Ishikawa (cell line): Measurements from ENCODE around the gene ABL1.

Source experiments
- CEBPB ChIP-seq: IDR thresholded peaks from 2 replicates; pipeline ENCODE4 v1.6.1; 2012
- CREB1 ChIP-seq: IDR thresholded peaks from 2 replicates; pipeline ENCODE4 v1.6.1; 2012; ENCODE audit warnings: low read depth
- EGR1 ChIP-seq: IDR thresholded peaks from 2 replicates; pipeline ENCODE4 v1.6.1; 2012
- EP300 ChIP-seq: IDR thresholded peaks from 2 replicates; pipeline ENCODE4 v1.6.1; 2012; ENCODE audit warnings: borderline replicate concordance
- FOXM1 ChIP-seq: IDR thresholded peaks from 2 replicates; pipeline ENCODE4 v1.6.1; 2012; ENCODE audit warnings: low read depth, borderline replicate concordance
- MAX ChIP-seq: IDR thresholded peaks from 2 replicates; pipeline ENCODE4 v1.6.1; 2012
- NFIC ChIP-seq: IDR thresholded peaks from 2 replicates; pipeline ENCODE4 v1.6.1; 2012
- RAD21 ChIP-seq: IDR thresholded peaks from 2 replicates; pipeline ENCODE4 v1.6.1; 2012; ENCODE audit warnings: low read depth
- REST ChIP-seq: IDR thresholded peaks from 2 replicates; pipeline ENCODE4 v1.6.1; 2012; ENCODE audit warnings: low read depth, mild to moderate bottlenecking
- TAF1 ChIP-seq: IDR thresholded peaks from 2 replicates; pipeline ENCODE4 v1.6.1; 2012; ENCODE audit warnings: low read depth, mild to moderate bottlenecking
- TCF12 ChIP-seq: IDR thresholded peaks from 2 replicates; pipeline ENCODE4 v1.6.1; 2012; ENCODE audit warnings: low read depth
- TEAD4 ChIP-seq: IDR thresholded peaks from 2 replicates; pipeline ENCODE4 v1.6.1; 2012
- USF1 ChIP-seq: IDR thresholded peaks from 2 replicates; pipeline ENCODE4 v1.6.1; 2012
- YY1 ChIP-seq: IDR thresholded peaks from 2 replicates; pipeline ENCODE4 v1.6.1; 2012; ENCODE audit warnings: low read depth
- ZBTB7A ChIP-seq: IDR thresholded peaks from 2 replicates; pipeline ENCODE4 v1.6.1; 2012; ENCODE audit warnings: low read depth

ABL1 gene

GRCh38 chr9:130923611-130924447, 88.8 kb downstream of the ABL1 start:
- TF ChIP-seq TCF12 (no peak), ZBTB7A (no peak), FOXM1 (no peak), YY1 (no peak), TAF1 (no peak), RAD21 (no peak), EGR1 (no peak), CREB1 (no peak), USF1 (no peak), MAX (no peak), CEBPB (no peak), REST (no peak), EP300 (no peak), TEAD4 (no peak), NFIC (no peak)

- TF ChIP-seq TAF1 (no peak), TEAD4 (no peak)
These were observed 89.4 kb downstream of the ABL1 start for GRCh38 chr9:130924448-130924788.

- TF ChIP-seq RAD21: no peak
- no peak for TF ChIP-seq ZBTB7A
- no peak for TF ChIP-seq TAF1
- no peak for TF ChIP-seq TCF12
- TF ChIP-seq REST: no peak
- TF ChIP-seq CEBPB: no peak
- TF ChIP-seq USF1: no peak
- no peak for TF ChIP-seq NFIC
- TF ChIP-seq EP300: no peak
- TF ChIP-seq EGR1: no peak
- no peak for TF ChIP-seq CREB1
- no peak for TF ChIP-seq MAX
- no peak for TF ChIP-seq TEAD4
- no peak for TF ChIP-seq FOXM1
These were observed 90.1 kb downstream of the ABL1 start for GRCh38 chr9:130925050-130925678.

GRCh38 chr9:130927338-130927737, 92.3 kb downstream of the ABL1 start:
- TF ChIP-seq REST: no peak
- no peak; the same call in 1 of the 2 replicates for TF ChIP-seq NFIC
- TF ChIP-seq CEBPB: no peak
- no peak for TF ChIP-seq FOXM1
- TF ChIP-seq YY1: no peak
- no peak for TF ChIP-seq USF1
- no peak for TF ChIP-seq RAD21
- TF ChIP-seq CREB1: no peak
- no peak for TF ChIP-seq TEAD4
- no peak for TF ChIP-seq TCF12
- no peak for TF ChIP-seq TAF1
- no peak for TF ChIP-seq EGR1
- TF ChIP-seq ZBTB7A: no peak
- no peak for TF ChIP-seq MAX
